ENCODE data around the gene GPR18.

GPR18 gene

DNA sequence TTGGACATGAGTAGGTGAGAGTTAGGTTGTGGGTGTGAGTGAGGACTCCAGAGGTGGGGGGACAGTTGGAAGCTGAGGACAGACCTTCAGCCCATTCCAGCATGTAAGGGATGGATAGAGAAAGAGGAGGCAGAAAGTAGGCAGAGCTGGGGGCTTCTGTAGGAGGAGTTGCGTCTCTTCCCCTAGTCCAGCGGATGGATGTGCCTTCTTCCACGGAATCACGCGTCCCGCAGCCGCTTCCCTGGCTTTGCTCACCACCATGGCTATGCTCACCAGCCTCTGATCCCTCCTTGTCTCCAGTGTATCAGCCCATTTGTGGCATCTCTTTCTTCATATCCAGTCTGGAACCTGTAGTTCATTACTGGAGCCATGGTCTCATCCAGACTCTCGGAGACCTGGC is 52.0 kb downstream of the GPR18 start:
- DNase-seq = no peak

DNA sequence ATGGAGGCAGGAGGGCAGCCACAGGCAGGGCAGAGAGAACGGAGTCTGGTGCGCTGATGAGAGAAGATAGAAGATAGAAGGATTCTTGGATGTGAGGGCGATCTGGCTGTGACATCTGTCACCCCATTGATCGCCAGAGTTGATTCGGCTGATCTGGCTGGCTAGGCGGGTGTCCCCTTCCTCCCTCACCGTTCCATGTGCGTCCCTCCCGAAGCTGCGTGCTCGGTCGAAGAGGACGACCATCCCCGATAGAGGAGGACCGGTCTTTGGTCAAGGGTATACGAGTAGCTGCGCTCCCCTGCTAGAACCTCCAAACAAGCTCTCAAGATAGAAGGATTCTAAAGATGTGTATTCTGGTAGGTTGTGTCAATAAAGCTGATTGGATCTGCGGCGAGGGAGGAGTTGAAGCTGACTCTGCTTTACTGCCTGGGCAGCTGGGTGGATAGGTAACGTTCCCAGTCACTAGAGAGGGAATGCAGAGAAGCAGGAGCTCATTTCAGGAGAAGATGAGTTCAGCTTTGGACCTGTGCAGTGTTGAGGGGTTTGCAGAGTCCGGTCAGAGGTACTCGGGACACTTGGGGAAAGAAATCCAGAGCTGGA is 52.5 kb downstream of the GPR18 start:
- DNase-seq = no peak

All from HCEC 1CT (cell line).